DND-41 (cell line): ENCODE measurements around the gene LY6G5C.

Experiments
- ATAC-seq: fragments of 200-7000 bp; cut with Tn5 transposase; 3 replicates; pipeline ENCODE4 v1.9.1; 2021; ENCODE audit warnings: low read depth; ENCODE audit not compliant: insufficient read depth
- DNase-seq: peaks from one replicate; pipeline ENCODE4 v3.0.0-alpha.2; 2020
- H2AFZ ChIP-seq: 2 replicates; pipeline ENCODE4 v1.6.0; 2012; ENCODE audit warnings: low read depth, low read length
- H3K27ac ChIP-seq: 2 replicates; pipeline ENCODE4 v1.5.1; 2012; ENCODE audit warnings: low read length, inconsistent platforms
- H3K27me3 ChIP-seq: fragments of 200-600 bp; sonication (generic); 2 replicates; pipeline ENCODE4 v1.6.0; 2012; ENCODE audit warnings: low read length, mild to moderate bottlenecking, inconsistent platforms; ENCODE audit not compliant: insufficient read depth, poor library complexity
- H3K36me3 ChIP-seq: 2 replicates; pipeline ENCODE4 v1.5.1; 2012; ENCODE audit warnings: low read length, inconsistent platforms; ENCODE audit not compliant: insufficient read depth
- H3K4me1 ChIP-seq: 2 replicates; pipeline ENCODE4 v1.5.1; 2012; ENCODE audit warnings: mild to moderate bottlenecking, low read length; ENCODE audit not compliant: insufficient read depth
- H3K4me2 ChIP-seq: 2 replicates; pipeline ENCODE4 v1.6.0; 2012; ENCODE audit warnings: mild to moderate bottlenecking, moderate library complexity, low read length, inconsistent platforms; ENCODE audit not compliant: insufficient read depth
- H3K4me3 ChIP-seq, 2 experiments: fragments of 200-600 bp in 1 of 2; shearing (Covaris generic) in 1 of 2; 2 replicates each; pipeline ENCODE4 v1.5.1; 2012 to 2016; ENCODE audit warnings: inconsistent platforms in 2 of 2, low read length in 2 of 2, mild to moderate bottlenecking in 2 of 2, low read depth in 1 of 2, moderate library complexity in 1 of 2
- H3K79me2 ChIP-seq: 2 replicates; pipeline ENCODE4 v1.6.0; 2012; ENCODE audit warnings: low read length, inconsistent platforms; ENCODE audit not compliant: insufficient read depth
- H3K9ac ChIP-seq: 2 replicates; pipeline ENCODE4 v1.6.0; 2012; ENCODE audit warnings: low read depth, mild to moderate bottlenecking, inconsistent platforms, low read length, moderate library complexity
- H3K9me3 ChIP-seq: 2 replicates; pipeline ENCODE4 v1.5.1; 2012; ENCODE audit warnings: low read length, moderate library complexity, mild to moderate bottlenecking, inconsistent platforms; ENCODE audit not compliant: insufficient read depth, severe bottlenecking
- H4K20me1 ChIP-seq: 2 replicates; pipeline ENCODE4 v1.6.0; 2012; ENCODE audit warnings: low read length; ENCODE audit not compliant: insufficient read depth
- CTCF ChIP-seq: IDR thresholded peaks from 2 replicates; pipeline ENCODE4 v1.5.1; 2012; ENCODE audit warnings: borderline replicate concordance, low read length, moderate library complexity, mild to moderate bottlenecking; ENCODE audit not compliant: poor library complexity, severe bottlenecking; ENCODE audit errors: extremely low read depth
- EZH2 ChIP-seq: IDR thresholded peaks from 3 replicates; pipeline ENCODE4 v1.6.1; 2012; ENCODE audit warnings: borderline replicate concordance, low read depth, mild to moderate bottlenecking, moderate library complexity, low read length, inconsistent platforms; ENCODE audit not compliant: severe bottlenecking

The LY6G5C gene

GRCh38 chr6:31715022-31715958 lies 34.4 kb upstream of the LY6G5C start, which contains the start of gene LY6G6D:
TSS of gene LY6G6D (plus strand) at chr6:31715348. CDS start at chr6:31715356, 8 bp downstream.
- H2AFZ ChIP-seq, result no peak within 1 kb of the TSS
- ATAC-seq (no peak), DNase-seq (no peak)
- no peaks in the 10 kb centered on the region for H3K9me3 ChIP-seq
- H4K20me1 ChIP-seq, result no peaks in the 10 kb centered on the region
- H3K79me2 ChIP-seq, result no peaks in the 10 kb centered on the region
- H3K27me3 ChIP-seq, result no peaks in the 10 kb centered on the region
- no peak within 1 kb of the TSS for H3K27ac ChIP-seq
- no peak within 1 kb of the TSS for H3K4me2 ChIP-seq
- TF ChIP-seq CTCF, result no peak
- no peak for TF ChIP-seq EZH2
- 0 out of 2 replicates have a peak within 1 kb of the TSS, but pooled peaks have one; percentile 5 for H3K9ac ChIP-seq
- H3K36me3 ChIP-seq, result no peaks in the 10 kb centered on the region
- H3K4me1 ChIP-seq, result no peaks in the 10 kb centered on the region
- H3K4me3 ChIP-seq, result no peak within 1 kb of the TSS

- H3K4me1 ChIP-seq, result no peaks in the 10 kb centered on the region
- no peak overlapping the region for H3K4me2 ChIP-seq
- no peaks in the 10 kb centered on the region for H3K36me3 ChIP-seq
- no peak for DNase-seq
- no peaks in the 10 kb centered on the region for H3K9me3 ChIP-seq
- H4K20me1 ChIP-seq, result no peaks in the 10 kb centered on the region
- 0 out of 2 replicates have a peak overlapping the region, but pooled peaks have one; percentile 5 for H3K9ac ChIP-seq
- H3K4me3 ChIP-seq, result no peak overlapping the region
- no peak for ATAC-seq
- no peak overlapping the region for H2AFZ ChIP-seq
- H3K27ac ChIP-seq, result no peak overlapping the region
- no peaks in the 10 kb centered on the region for H3K27me3 ChIP-seq
- TF ChIP-seq CTCF (no peak), EZH2 (no peak)
- no peaks in the 10 kb centered on the region for H3K79me2 ChIP-seq
Observed at GRCh38 chr6:31713991-31714684, 33.3 kb upstream of the LY6G5C start.

- no peak overlapping the region for H2AFZ ChIP-seq
- no peaks in the 10 kb centered on the region for H3K4me1 ChIP-seq
Observed at GRCh38 chr6:31713465-31713864, 32.6 kb upstream of the LY6G5C start.

More at GRCh38 chr6:31713465-31713864, 32.6 kb upstream of the LY6G5C start:
- Histone ChIP-seq H3K9ac (no peak overlapping the region), H3K4me3 (no peak overlapping the region), H3K27me3 (no peaks in the 10 kb centered on the region), H3K27ac (no peak overlapping the region), H3K4me2 (no peak overlapping the region), H3K36me3 (no peaks in the 10 kb centered on the region), H4K20me1 (no peaks in the 10 kb centered on the region), H3K9me3 (no peaks in the 10 kb centered on the region), H3K79me2 (no peaks in the 10 kb centered on the region)
- ATAC-seq (no peak), DNase-seq (no peak)
- TF ChIP-seq CTCF (no peak), EZH2 (no peak)
